DND-41 (cell line): ENCODE measurements around the gene PDSS1.

Experiments used
- ATAC-seq: fragments of 200-7000 bp; cut with Tn5 transposase; 3 replicates; pipeline ENCODE4 v1.9.1; 2021; ENCODE audit warnings: low read depth; ENCODE audit not compliant: insufficient read depth
- DNase-seq: peaks from one replicate; pipeline ENCODE4 v3.0.0-alpha.2; 2020
- H2AFZ ChIP-seq: 2 replicates; pipeline ENCODE4 v1.6.0; 2012; ENCODE audit warnings: low read depth, low read length
- H3K27ac ChIP-seq: 2 replicates; pipeline ENCODE4 v1.5.1; 2012; ENCODE audit warnings: low read length, inconsistent platforms
- H3K27me3 ChIP-seq: fragments of 200-600 bp; sonication (generic); 2 replicates; pipeline ENCODE4 v1.6.0; 2012; ENCODE audit warnings: low read length, mild to moderate bottlenecking, inconsistent platforms; ENCODE audit not compliant: insufficient read depth, poor library complexity
- H3K36me3 ChIP-seq: 2 replicates; pipeline ENCODE4 v1.5.1; 2012; ENCODE audit warnings: low read length, inconsistent platforms; ENCODE audit not compliant: insufficient read depth
- H3K4me1 ChIP-seq: 2 replicates; pipeline ENCODE4 v1.5.1; 2012; ENCODE audit warnings: mild to moderate bottlenecking, low read length; ENCODE audit not compliant: insufficient read depth
- H3K4me2 ChIP-seq: 2 replicates; pipeline ENCODE4 v1.6.0; 2012; ENCODE audit warnings: mild to moderate bottlenecking, moderate library complexity, low read length, inconsistent platforms; ENCODE audit not compliant: insufficient read depth
- H3K4me3 ChIP-seq, 2 experiments: fragments of 200-600 bp in 1 of 2; shearing (Covaris generic) in 1 of 2; 2 replicates each; pipeline ENCODE4 v1.5.1; 2012 to 2016; ENCODE audit warnings: inconsistent platforms in 2 of 2, low read length in 2 of 2, mild to moderate bottlenecking in 2 of 2, low read depth in 1 of 2, moderate library complexity in 1 of 2
- H3K79me2 ChIP-seq: 2 replicates; pipeline ENCODE4 v1.6.0; 2012; ENCODE audit warnings: low read length, inconsistent platforms; ENCODE audit not compliant: insufficient read depth
- H3K9ac ChIP-seq: 2 replicates; pipeline ENCODE4 v1.6.0; 2012; ENCODE audit warnings: low read depth, mild to moderate bottlenecking, inconsistent platforms, low read length, moderate library complexity
- H3K9me3 ChIP-seq: 2 replicates; pipeline ENCODE4 v1.5.1; 2012; ENCODE audit warnings: low read length, moderate library complexity, mild to moderate bottlenecking, inconsistent platforms; ENCODE audit not compliant: insufficient read depth, severe bottlenecking
- H4K20me1 ChIP-seq: 2 replicates; pipeline ENCODE4 v1.6.0; 2012; ENCODE audit warnings: low read length; ENCODE audit not compliant: insufficient read depth
- EZH2 ChIP-seq: IDR thresholded peaks from 3 replicates; pipeline ENCODE4 v1.6.1; 2012; ENCODE audit warnings: borderline replicate concordance, low read depth, mild to moderate bottlenecking, moderate library complexity, low read length, inconsistent platforms; ENCODE audit not compliant: severe bottlenecking
- TF ChIP-seq, protein P1 (sequence below): IDR thresholded peaks from 2 replicates; pipeline ENCODE4 v1.5.1; 2012; ENCODE audit warnings: borderline replicate concordance, low read length, moderate library complexity, mild to moderate bottlenecking; ENCODE audit not compliant: poor library complexity, severe bottlenecking; ENCODE audit errors: extremely low read depth

Gene PDSS1

GRCh38 chr10:26759008-26759407 is 61.5 kb downstream of the PDSS1 start:
- no peak for DNase-seq

GRCh38 chr10:26765549-26765948 is 68.0 kb downstream of the PDSS1 start:
- Histone ChIP-seq H3K4me2 (no peak overlapping the region), H3K79me2 (peaks cover 6% of the 10 kb centered on the region), H3K9ac (no peak overlapping the region), H3K27me3 (no peaks in the 10 kb centered on the region), H3K36me3 (peaks cover 44% of the 10 kb centered on the region), H3K27ac (no peak overlapping the region), H3K4me1 (no peaks in the 10 kb centered on the region), H2AFZ (no peak overlapping the region), H4K20me1 (peaks cover 2% of the 10 kb centered on the region; the same call in 1 of the 2 replicates), H3K4me3 (no peak overlapping the region), H3K9me3 (no peaks in the 10 kb centered on the region)
- DNase-seq (no peak), ATAC-seq (no peak)
- no peak for TF ChIP-seq EZH2
- TF ChIP-seq, protein P1, sequence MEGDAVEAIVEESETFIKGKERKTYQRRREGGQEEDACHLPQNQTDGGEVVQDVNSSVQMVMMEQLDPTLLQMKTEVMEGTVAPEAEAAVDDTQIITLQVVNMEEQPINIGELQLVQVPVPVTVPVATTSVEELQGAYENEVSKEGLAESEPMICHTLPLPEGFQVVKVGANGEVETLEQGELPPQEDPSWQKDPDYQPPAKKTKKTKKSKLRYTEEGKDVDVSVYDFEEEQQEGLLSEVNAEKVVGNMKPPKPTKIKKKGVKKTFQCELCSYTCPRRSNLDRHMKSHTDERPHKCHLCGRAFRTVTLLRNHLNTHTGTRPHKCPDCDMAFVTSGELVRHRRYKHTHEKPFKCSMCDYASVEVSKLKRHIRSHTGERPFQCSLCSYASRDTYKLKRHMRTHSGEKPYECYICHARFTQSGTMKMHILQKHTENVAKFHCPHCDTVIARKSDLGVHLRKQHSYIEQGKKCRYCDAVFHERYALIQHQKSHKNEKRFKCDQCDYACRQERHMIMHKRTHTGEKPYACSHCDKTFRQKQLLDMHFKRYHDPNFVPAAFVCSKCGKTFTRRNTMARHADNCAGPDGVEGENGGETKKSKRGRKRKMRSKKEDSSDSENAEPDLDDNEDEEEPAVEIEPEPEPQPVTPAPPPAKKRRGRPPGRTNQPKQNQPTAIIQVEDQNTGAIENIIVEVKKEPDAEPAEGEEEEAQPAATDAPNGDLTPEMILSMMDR: no peak

More at GRCh38 chr10:26759008-26759407, 61.5 kb downstream of the PDSS1 start:
- no peak for ATAC-seq
- H3K27me3 ChIP-seq: no peaks in the 10 kb centered on the region
- no peaks in the 10 kb centered on the region; the same call in 1 of the 2 replicates for H4K20me1 ChIP-seq
- no peak overlapping the region for H3K9ac ChIP-seq
- no peak overlapping the region for H2AFZ ChIP-seq
- peaks cover 37% of the 10 kb centered on the region for H3K36me3 ChIP-seq
- no peaks in the 10 kb centered on the region; the same call in 1 of the 2 replicates for H3K4me1 ChIP-seq
- H3K27ac ChIP-seq: no peak overlapping the region
- no peaks in the 10 kb centered on the region for H3K79me2 ChIP-seq
- H3K4me3 ChIP-seq: no peak overlapping the region
- TF ChIP-seq EZH2: no peak
- TF ChIP-seq, protein P1: no peak
- H3K9me3 ChIP-seq: no peaks in the 10 kb centered on the region
- H3K4me2 ChIP-seq: no peak overlapping the region

GRCh38 chr10:26770069-26770468 is 72.6 kb downstream of the PDSS1 start:
- Histone ChIP-seq H3K9me3 (no peaks in the 10 kb centered on the region), H2AFZ (no peak overlapping the region), H4K20me1 (peaks cover 7% of the 10 kb centered on the region; the same call in 1 of the 2 replicates), H3K27me3 (no peaks in the 10 kb centered on the region), H3K4me3 (no peak overlapping the region), H3K79me2 (peaks cover 36% of the 10 kb centered on the region), H3K27ac (no peak overlapping the region), H3K4me2 (no peak overlapping the region), H3K4me1 (no peaks in the 10 kb centered on the region), H3K36me3 (peaks cover 16% of the 10 kb centered on the region; the same call in 1 of the 2 replicates), H3K9ac (no peak overlapping the region)
- ATAC-seq (no peak), DNase-seq (no peak)
- TF ChIP-seq, protein P1: no peak
- TF ChIP-seq EZH2: no peak

DNA sequence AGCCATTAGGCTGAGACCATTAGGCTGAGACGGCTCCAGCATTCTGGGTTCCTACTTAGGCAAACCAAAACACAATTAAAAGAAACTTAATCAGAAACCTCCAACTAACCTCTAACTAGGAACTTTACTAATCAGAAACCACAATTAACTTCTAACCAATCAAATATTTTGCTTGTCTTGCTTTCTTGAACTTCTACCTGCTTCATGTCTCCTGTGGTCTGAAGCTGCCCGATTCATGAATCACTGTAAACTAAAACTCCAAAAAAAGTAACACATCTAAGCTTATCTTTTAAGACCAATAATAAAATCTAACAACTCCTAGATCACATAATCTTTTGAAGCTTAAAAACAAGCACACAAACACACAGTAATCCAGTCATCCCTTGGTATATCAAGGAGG is 76.1 kb downstream of the PDSS1 start:
- TF ChIP-seq EZH2: no peak
- TF ChIP-seq, protein P1: no peak
- H3K9ac ChIP-seq: no peak overlapping the region
- H3K27me3 ChIP-seq: no peaks in the 10 kb centered on the region
- peaks cover 65% of the 10 kb centered on the region for H3K79me2 ChIP-seq
- H3K4me1 ChIP-seq: no peaks in the 10 kb centered on the region
- no peak overlapping the region for H3K27ac ChIP-seq
- H3K4me2 ChIP-seq: no peak overlapping the region
- H3K4me3 ChIP-seq: no peak overlapping the region
- no peak for ATAC-seq
- no peak overlapping the region for H2AFZ ChIP-seq
- no peaks in the 10 kb centered on the region for H3K9me3 ChIP-seq
- H4K20me1 ChIP-seq: peaks cover 14% of the 10 kb centered on the region; the same call in 1 of the 2 replicates
- no peak for DNase-seq
- peaks cover 7% of the 10 kb centered on the region; the same call in 1 of the 2 replicates for H3K36me3 ChIP-seq
